ENCODE data around the gene ELP2.

DNA sequence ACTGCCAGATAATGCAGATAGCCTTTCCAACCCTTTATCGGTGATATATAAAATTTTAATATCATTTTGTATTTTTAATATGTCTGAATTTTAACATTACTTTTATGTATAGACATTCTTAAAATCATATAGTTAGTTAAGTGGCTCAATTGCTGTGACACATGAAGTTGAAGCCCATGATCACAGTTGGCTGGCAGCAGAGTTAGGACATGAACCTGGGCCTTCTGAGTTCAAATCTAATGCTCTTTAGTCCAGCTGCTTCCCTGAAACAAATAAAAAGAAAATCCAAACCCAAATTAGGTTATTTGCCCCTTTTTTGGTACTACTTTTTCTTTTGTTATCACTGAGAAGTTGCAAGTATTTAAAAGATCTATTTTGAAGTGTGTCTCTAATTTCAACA is 5.6 kb downstream of the ELP2 start:
- TF ChIP-seq, protein P1, sequence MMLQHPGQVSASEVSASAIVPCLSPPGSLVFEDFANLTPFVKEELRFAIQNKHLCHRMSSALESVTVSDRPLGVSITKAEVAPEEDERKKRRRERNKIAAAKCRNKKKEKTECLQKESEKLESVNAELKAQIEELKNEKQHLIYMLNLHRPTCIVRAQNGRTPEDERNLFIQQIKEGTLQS (IDR thresholded peaks at IDR 0.05), result no peak
- TF ChIP-seq YY1 (IDR thresholded peaks at IDR 0.05) (no peak), EGR1 (IDR thresholded peaks at IDR 0.05; ENCODE audit: low read depth in 2 of 2) (no peak), RAD21 (IDR thresholded peaks at IDR 0.05) (no peak), CTCF (IDR thresholded peaks at IDR 0.05; ENCODE audit: low read depth, low read length, missing input control) (no peak), TAF1 (conservative IDR thresholded peaks at IDR 0.05) (no peak), GABPA (IDR thresholded peaks at IDR 0.05 in 1 of 2, conservative IDR thresholded peaks at IDR 0.05 in 1 of 2) (no peak), MAX (IDR thresholded peaks at IDR 0.05) (no peak), SP1 (IDR thresholded peaks at IDR 0.05) (no peak), REST (IDR thresholded peaks at IDR 0.05) (no peak), NR2F2 (IDR thresholded peaks at IDR 0.05) (no peak), JUND (IDR thresholded peaks at IDR 0.05) (no peak)

All from liver (tissue), 3 donors.